GM12878 (cell line): Measurements from ENCODE around the gene SEMA4D. TPM values are rescaled to one million over a fixed set of nuclear protein-coding genes. Genes with fewer than 3 reads are reported as not detected.

Experiments
- ATAC-seq: fragments of 200-7000 bp; cut with Tn5 transposase; 3 replicates; pipeline ENCODE4 v1.9.1; 2020; ENCODE audit warnings: mild to moderate bottlenecking, moderate library complexity
- BruUV-seq: library from RNA; stranded (reverse); fragments of 400-500 nt; replicated peaks from 2 replicates; lab custom pipeline; 2021; lab: Mats Ljungman, UMichigan
- CTCF ChIA-PET: fragments of 300-600 bp; sonication (Branson Sonifier 250); formaldehyde crosslinking; extraction: SDS; loops from one replicate; lab custom pipeline; 2021; ENCODE audit warnings: inconsistent platforms; lab: Yijun Ruan, JAX
- POLR2A ChIA-PET: fragments of 350-600 bp; formaldehyde crosslinking; extraction: SDS; loops from one replicate; lab custom pipeline; 2021; ENCODE audit warnings: inconsistent platforms; lab: Charles Lee
- RAD21 ChIA-PET: fragments of 300-600 bp; sonication (Branson Sonifier 250); formaldehyde crosslinking; loops from one replicate; lab custom pipeline; 2023; ENCODE audit warnings: antibody characterized with exemption; ENCODE audit not compliant: unreplicated experiment; lab: Charles Lee
- SMC1A ChIA-PET: fragments of 300-600 bp; sonication (Branson Sonifier 250); formaldehyde crosslinking; loops from one replicate; lab custom pipeline; 2023; ENCODE audit not compliant: unreplicated experiment, uncharacterized antibody; lab: Charles Lee
- DNase-seq: peaks from one replicate; pipeline ENCODE4 v3.0.0-alpha.2; 2011; ENCODE audit warnings: low read depth, low spot score
- FAIRE-seq: peaks from 3 replicates; lab custom pipeline; 2011; peaks lifted over from hg19 to GRCh38; lab: Jason Lieb, UNC
- H2AFZ ChIP-seq: 2 replicates; pipeline ENCODE4 v1.6.0; 2011; ENCODE audit warnings: low read depth, low read length, control low read depth; ENCODE audit not compliant: control insufficient read depth
- H3K27ac ChIP-seq: 2 replicates; pipeline ENCODE4 v1.5.1; 2011; ENCODE audit warnings: control low read depth; ENCODE audit not compliant: control insufficient read depth, insufficient read depth
- H3K27me3 ChIP-seq, 2 experiments: replicated peaks in 1 of 2; 2 replicates each; pipeline versions ENCODE4 v1.6.0 to v1.6.1; 2011; ENCODE audit warnings: low read length in 1 of 2; ENCODE audit not compliant: control insufficient read depth in 2 of 2, insufficient read depth in 2 of 2
- H3K36me3 ChIP-seq, 2 experiments: 2 replicates each; pipeline ENCODE4 v1.5.1; 2011; ENCODE audit warnings: low read length in 1 of 2; ENCODE audit not compliant: control insufficient read depth in 2 of 2, insufficient read depth in 2 of 2
- H3K4me1 ChIP-seq: 2 replicates; pipeline ENCODE4 v1.6.1; 2011; ENCODE audit warnings: mild to moderate bottlenecking, low read length, moderate library complexity, mixed read lengths; ENCODE audit not compliant: control insufficient read depth, insufficient read depth
- H3K4me2 ChIP-seq: 2 replicates; pipeline ENCODE4 v1.6.0; 2011; ENCODE audit warnings: control low read depth; ENCODE audit not compliant: control insufficient read depth, insufficient read depth
- H3K4me3 ChIP-seq: fragments of 200-600 bp; sonication (generic); 2 replicates; pipeline ENCODE4 v1.5.1; 2016
- H3K79me2 ChIP-seq: 2 replicates; pipeline ENCODE4 v1.6.0; 2011; ENCODE audit warnings: low read length; ENCODE audit not compliant: control insufficient read depth, insufficient read depth
- H3K9ac ChIP-seq: 2 replicates; pipeline ENCODE4 v1.8.0; 2011; ENCODE audit warnings: low read length, control low read depth, mixed read lengths; ENCODE audit not compliant: control insufficient read depth, insufficient read depth
- H3K9me3 ChIP-seq: replicated peaks from 3 replicates; pipeline ENCODE4 v1.5.1; 2011; ENCODE audit warnings: mild to moderate bottlenecking, low read length; ENCODE audit not compliant: control insufficient read depth, insufficient read depth
- H4K20me1 ChIP-seq: 2 replicates; pipeline ENCODE4 v1.6.0; 2011; ENCODE audit not compliant: control insufficient read depth, insufficient read depth
- ATF7 ChIP-seq: fragments of 450-650 bp; IDR thresholded peaks from 2 replicates; pipeline ENCODE4 v1.6.1; 2016; ENCODE audit warnings: low read depth, mild to moderate bottlenecking
- BACH1 ChIP-seq: fragments of 450-650 bp; IDR thresholded peaks from 2 replicates; pipeline ENCODE4 v1.6.1; 2017; ENCODE audit warnings: mild to moderate bottlenecking, borderline replicate concordance
- CBFB ChIP-seq: IDR thresholded peaks from 2 replicates; pipeline ENCODE4 v1.6.1; 2016; ENCODE audit warnings: antibody characterized with exemption, low read depth
- CBX3 ChIP-seq: fragments of 200-600 bp; sonication (generic); IDR thresholded peaks from 2 replicates; pipeline ENCODE4 v1.6.1; 2016; ENCODE audit warnings: low read depth, borderline replicate concordance
- IKZF1 ChIP-seq: fragments of 450-650 bp; conservative IDR thresholded peaks from 2 replicates; pipeline ENCODE4 v1.6.1; 2017; ENCODE audit warnings: antibody characterized with exemption, mild to moderate bottlenecking
- NFYB ChIP-seq: IDR thresholded peaks from 2 replicates; pipeline ENCODE4 v1.6.1; 2011; ENCODE audit warnings: low read depth, mild to moderate bottlenecking, low read length, improper control_type of control experiment, moderate library complexity; ENCODE audit not compliant: insufficient read depth
- WGBS: methylation state at CpG from one replicate; pipeline ENCODE4 v1.1.6; 2016; ENCODE audit warnings: low lambda C conversion rate; ENCODE audit not compliant: insufficient replicate concordance, insufficient coverage; ENCODE audit errors: missing lambda C conversion rate; 5-methylcytosine and 5-hydroxymethylcytosine counted together
- in situ Hi-C: fragments of 300-500 bp; cut with MboI; formaldehyde crosslinking; loops from 9 replicates; pipeline ENCODE4 v1.14.3; 2018; ENCODE audit warnings: mixed read lengths
- intact Hi-C: fragments of 100-400 bp; cut with micrococcal nuclease; formaldehyde crosslinking; loops from one replicate; pipeline ENCODE4 v1.14.2; 2022; ENCODE audit not compliant: unreplicated experiment
- polyA plus RNA-seq, 11 experiments: library from polyadenylated mRNA; depleted of rRNA in 4 of 11; unstranded in 6 of 11; stranded (reverse) in 5 of 11; fragments of >200 nt; fragmentation: Nextera tagmentation in 4 of 11; fragmentation: Illumina TruSeq in 1 of 11; extraction: Ambion mirVana in 4 of 11; extraction: Trizol in 1 of 11; gene quantifications; 1 replicate in 1 of 11; 2 replicates in 10 of 11; pipeline versions ENCODE4 v1.2.1 to v1.2.3, GENCODE V29; 2011 to 2016; ENCODE audit warnings: inconsistent platforms in 2 of 11, missing spikeins in 2 of 11, low read depth in 1 of 11
- total RNA-seq, 4 experiments: library from RNA; depleted of rRNA in 3 of 4; stranded (reverse); fragments of >200 nt in 3 of 4; fragmentation: Illumina TruSeq in 1 of 4; extraction: Trizol in 1 of 4; gene quantifications; 2 replicates each; pipeline versions ENCODE4 v1.2.1 to v1.2.3, GENCODE V29; 2013 to 2021
- TF ChIP-seq, protein P1 (sequence below): fragments of 150-350 bp; IDR thresholded peaks from 2 replicates; pipeline ENCODE4 v1.6.1; 2016; ENCODE audit warnings: low read depth, low read length
- TF ChIP-seq, protein P2 (sequence below): fragments of 450-650 bp; formaldehyde crosslinking; IDR thresholded peaks from 2 replicates; pipeline ENCODE4 v1.4.0; 2020; ENCODE audit warnings: mild to moderate bottlenecking, moderate library complexity

The SEMA4D gene
- total and polyA plus RNA-seq, 10 of the 15 experiments (the other 5 are each of a cell fraction or from before 2014, with no cell fraction given) = 15.1 to 136 (median 39.6) TPM

DNA sequence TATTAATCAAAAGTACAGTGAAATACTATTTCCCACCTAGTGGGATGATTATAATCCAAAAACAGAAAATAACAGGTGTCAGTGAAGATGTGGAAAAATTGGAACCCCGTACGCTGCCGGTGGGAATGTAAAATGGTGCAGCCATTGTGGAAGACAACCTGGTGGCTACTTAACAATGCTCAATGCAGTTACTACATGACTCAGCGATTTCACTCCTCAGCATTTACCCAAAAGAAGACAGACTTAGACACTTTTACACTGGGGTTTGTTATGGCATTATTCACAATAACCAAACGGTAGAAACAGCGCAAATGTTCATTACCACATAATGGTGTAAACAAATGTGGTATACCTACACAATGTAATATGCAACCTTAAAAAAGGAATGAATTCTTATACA is 155.7 kb downstream of the SEMA4D start:
- ChIA-PET CTCF (interaction anchor here (0.8 to 1.7 kb wide), 3 partner anchors 11 to 206 kb away, joined by 3 to 9 read pairs (median 4); no protein-coding TSS in a partner anchor), SMC1A (interaction anchor here (0.7 to 2.5 kb wide), 5 partner anchors 11 to 178 kb away, joined by 3 to 8 read pairs (median 3); no protein-coding TSS in a partner anchor), POLR2A (no interaction called here), RAD21 (no interaction called here)
- H3K27ac ChIP-seq = no peak overlapping the region
- WGBS = over 99% methylated on average over 6 of the region's 6 CpGs
- no peaks in the 10 kb centered on the region for H3K27me3 ChIP-seq
- H3K4me3 ChIP-seq = no peak overlapping the region
- H3K36me3 ChIP-seq = peaks cover 8 to 27% of the 10 kb centered on the region in 2 experiments; a peak in 3 of 4 replicates
- DNase-seq (no peak), ATAC-seq (no peak), FAIRE-seq (no peak)
- H4K20me1 ChIP-seq = no peaks in the 10 kb centered on the region
- no peak overlapping the region for H2AFZ ChIP-seq
- H3K9ac ChIP-seq = no peak overlapping the region
- no peak for TF ChIP-seq CBX3
- no peak for TF ChIP-seq CBFB
- TF ChIP-seq NFYB = no peak
- TF ChIP-seq IKZF1 = no peak
- TF ChIP-seq, protein P1, sequence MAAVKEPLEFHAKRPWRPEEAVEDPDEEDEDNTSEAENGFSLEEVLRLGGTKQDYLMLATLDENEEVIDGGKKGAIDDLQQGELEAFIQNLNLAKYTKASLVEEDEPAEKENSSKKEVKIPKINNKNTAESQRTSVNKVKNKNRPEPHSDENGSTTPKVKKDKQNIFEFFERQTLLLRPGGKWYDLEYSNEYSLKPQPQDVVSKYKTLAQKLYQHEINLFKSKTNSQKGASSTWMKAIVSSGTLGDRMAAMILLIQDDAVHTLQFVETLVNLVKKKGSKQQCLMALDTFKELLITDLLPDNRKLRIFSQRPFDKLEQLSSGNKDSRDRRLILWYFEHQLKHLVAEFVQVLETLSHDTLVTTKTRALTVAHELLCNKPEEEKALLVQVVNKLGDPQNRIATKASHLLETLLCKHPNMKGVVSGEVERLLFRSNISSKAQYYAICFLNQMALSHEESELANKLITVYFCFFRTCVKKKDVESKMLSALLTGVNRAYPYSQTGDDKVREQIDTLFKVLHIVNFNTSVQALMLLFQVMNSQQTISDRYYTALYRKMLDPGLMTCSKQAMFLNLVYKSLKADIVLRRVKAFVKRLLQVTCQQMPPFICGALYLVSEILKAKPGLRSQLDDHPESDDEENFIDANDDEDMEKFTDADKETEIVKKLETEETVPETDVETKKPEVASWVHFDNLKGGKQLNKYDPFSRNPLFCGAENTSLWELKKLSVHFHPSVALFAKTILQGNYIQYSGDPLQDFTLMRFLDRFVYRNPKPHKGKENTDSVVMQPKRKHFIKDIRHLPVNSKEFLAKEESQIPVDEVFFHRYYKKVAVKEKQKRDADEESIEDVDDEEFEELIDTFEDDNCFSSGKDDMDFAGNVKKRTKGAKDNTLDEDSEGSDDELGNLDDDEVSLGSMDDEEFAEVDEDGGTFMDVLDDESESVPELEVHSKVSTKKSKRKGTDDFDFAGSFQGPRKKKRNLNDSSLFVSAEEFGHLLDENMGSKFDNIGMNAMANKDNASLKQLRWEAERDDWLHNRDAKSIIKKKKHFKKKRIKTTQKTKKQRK = no peak
- TF ChIP-seq BACH1 = no peak
- TF ChIP-seq, protein P2, sequence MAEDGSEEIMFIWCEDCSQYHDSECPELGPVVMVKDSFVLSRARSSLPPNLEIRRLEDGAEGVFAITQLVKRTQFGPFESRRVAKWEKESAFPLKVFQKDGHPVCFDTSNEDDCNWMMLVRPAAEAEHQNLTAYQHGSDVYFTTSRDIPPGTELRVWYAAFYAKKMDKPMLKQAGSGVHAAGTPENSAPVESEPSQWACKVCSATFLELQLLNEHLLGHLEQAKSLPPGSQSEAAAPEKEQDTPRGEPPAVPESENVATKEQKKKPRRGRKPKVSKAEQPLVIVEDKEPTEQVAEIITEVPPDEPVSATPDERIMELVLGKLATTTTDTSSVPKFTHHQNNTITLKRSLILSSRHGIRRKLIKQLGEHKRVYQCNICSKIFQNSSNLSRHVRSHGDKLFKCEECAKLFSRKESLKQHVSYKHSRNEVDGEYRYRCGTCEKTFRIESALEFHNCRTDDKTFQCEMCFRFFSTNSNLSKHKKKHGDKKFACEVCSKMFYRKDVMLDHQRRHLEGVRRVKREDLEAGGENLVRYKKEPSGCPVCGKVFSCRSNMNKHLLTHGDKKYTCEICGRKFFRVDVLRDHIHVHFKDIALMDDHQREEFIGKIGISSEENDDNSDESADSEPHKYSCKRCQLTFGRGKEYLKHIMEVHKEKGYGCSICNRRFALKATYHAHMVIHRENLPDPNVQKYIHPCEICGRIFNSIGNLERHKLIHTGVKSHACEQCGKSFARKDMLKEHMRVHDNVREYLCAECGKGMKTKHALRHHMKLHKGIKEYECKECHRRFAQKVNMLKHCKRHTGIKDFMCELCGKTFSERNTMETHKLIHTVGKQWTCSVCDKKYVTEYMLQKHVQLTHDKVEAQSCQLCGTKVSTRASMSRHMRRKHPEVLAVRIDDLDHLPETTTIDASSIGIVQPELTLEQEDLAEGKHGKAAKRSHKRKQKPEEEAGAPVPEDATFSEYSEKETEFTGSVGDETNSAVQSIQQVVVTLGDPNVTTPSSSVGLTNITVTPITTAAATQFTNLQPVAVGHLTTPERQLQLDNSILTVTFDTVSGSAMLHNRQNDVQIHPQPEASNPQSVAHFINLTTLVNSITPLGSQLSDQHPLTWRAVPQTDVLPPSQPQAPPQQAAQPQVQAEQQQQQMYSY = no peak
- TF ChIP-seq ATF7 = no peak
- in situ Hi-C loops = no loop called here
- H3K9me3 ChIP-seq = peaks cover 2% of the 10 kb centered on the region; the same call in 1 of the 3 replicates
- H3K4me2 ChIP-seq = no peak overlapping the region
- no TSS peak for BruUV-seq
- no peaks in the 10 kb centered on the region; the same call in 1 of the 2 replicates for H3K79me2 ChIP-seq
- H3K4me1 ChIP-seq = peaks cover 22% of the 10 kb centered on the region
- intact Hi-C loops = no loop called here
